Measurements from ENCODE around the gene FGF19.

FGF19 gene

DNA sequence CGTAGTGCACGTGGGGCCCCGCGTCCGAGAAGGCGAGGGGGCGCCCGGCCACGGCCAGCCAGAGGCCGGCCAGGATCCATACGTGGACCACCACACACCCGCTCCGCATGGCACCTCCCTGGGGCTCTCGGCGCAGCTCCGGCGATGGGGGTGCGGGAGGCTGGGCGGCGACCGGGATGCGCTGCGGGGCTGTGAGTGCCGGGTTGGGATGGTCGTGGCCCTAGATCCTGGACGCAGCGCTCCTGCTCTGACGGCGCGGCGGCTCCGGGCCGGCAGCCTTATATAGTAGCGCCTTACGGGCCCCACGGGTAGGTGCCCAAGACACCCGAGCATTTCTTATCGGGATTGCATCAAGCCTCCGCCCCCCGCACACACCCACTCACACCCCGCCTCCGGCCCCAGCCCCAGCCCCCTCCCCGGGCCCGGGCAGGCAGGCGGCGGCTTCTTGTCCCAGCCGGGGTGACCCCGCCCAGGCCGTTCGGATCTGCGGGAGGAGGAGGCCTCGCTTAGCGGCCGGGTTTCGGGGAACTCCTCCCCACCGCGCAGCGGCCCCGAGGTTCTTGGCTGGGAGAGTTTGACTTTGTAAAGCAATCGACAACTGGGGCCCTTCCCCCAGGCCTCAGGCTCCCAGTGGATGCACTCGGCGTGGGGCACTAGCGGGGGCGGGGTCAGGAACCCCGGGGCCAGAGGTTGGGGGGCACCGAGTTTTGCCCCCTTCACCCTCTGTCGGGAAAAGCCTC is at the start of gene FGF19:
Gene FGF19 (minus strand): TSS at position 255 of the 740 bp plus-strand sequence. CDS start 146 bp downstream, at position 109.
- DNase-seq: no peak

DNA sequence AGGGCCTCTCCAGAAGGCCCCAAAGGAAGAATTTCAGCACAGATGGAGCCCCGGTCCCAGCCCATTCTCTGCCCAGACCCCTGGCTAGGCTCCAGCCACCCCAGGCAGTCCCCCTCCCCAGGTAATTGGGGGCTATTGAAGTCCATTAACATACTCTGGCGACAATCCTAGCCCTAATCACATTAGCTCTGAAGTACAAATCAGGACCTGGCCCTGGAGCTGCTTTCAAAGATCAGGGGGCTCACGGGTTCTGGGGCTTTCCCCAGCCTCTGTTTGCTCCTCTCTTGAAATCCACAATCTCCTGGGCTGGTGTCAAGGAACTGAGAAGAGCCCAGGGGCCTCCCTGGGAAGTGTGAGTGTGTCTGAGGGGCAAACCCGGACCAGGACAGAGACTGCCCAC is 49.1 kb upstream of the FGF19 start:
- no peak for DNase-seq

GRCh38 chr11:69750875-69751597 is 47.2 kb upstream of the FGF19 start:
- no peak for DNase-seq

GRCh38 chr11:69750108-69750850 is 46.5 kb upstream of the FGF19 start:
- DNase-seq: no peak

- DNase-seq: no peak
Measured at GRCh38 chr11:69748637-69749036, 44.8 kb upstream of the FGF19 start.

GRCh38 chr11:69746752-69747742 is 43.2 kb upstream of the FGF19 start:
- DNase-seq: no peak

GRCh38 chr11:69746140-69746539 is 42.3 kb upstream of the FGF19 start:
- no peak for DNase-seq

DNA sequence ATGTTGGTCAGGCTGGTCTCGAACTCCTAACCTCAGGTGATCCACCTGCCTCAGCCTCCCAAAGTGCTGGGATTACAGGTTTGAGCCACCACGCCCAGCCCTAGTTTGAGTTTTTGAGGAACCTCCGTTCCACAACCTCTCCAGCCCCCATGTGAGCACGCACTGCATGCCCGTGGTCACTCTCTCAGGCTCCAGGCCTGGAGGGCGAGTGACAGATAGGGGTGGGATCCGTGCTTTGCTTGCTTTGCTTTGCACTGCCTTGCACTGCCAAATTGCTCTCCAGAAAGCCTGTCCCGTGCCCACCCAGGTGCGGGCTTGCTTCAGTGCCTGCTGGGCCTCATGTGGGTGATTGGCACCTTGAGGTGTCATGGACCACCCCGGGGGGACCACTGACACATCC is 41.4 kb upstream of the FGF19 start:
- DNase-seq: no peak

DNA sequence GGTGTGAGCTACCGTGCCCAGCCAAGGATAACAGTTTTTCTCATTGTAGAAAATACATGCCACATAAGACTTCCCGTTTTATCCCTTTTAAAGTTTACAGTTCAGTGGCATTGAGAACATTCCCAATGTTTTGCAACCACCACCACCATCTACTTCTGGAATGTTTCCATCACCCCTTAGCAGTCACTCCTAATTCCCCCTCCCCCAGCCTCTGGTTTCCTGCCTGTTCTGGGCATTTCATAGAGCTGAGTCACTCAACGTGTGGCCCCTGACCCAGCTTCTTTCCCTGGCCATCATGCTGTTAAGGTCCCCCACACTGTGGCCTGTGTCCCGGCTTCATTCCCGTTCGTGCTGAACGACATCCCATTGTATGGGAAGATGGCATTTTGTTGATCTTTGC is 40.6 kb upstream of the FGF19 start:
- DNase-seq: no peak

DNA sequence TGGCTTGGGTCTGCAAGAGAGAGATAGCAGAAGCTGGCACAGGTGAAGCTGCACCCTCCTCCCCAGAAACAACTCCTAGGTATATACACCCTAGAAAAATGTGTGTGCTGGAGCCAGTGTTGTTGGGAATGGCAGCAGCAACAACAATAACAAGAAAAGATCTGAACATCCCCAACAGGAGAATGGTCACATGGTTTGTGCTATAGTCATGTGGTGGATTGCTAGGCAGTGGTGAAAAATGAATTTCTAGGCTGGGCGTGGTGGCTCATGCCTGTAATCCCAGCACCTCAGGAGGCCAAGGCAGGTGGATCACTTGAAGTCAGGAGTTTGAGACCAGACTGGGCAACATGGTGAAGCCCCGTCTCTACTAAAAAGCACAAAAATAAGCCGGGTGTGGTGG is 31.0 kb upstream of the FGF19 start:
- no peak for DNase-seq

DNA sequence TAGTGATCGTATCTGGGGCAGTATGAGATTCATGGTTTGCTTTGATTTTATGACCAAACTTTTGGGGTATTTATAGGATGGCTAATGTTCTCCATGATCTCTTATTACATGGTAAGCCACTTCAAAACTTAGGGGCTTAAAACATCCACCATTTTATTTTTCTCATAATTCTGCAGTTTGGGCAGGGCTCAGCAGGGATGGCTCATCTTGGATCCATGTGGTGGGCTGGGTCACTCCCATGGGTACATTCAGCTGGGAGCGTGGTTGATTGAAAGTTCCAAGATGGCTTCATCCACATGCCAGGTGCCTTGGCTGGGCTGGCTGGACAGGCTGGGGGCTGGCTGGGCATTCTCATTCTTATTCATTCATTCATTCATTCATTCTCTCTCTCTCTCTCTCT is 30.5 kb upstream of the FGF19 start:
- DNase-seq: no peak

- no peak for DNase-seq
Measured at GRCh38 chr11:69732910-69733309, 29.1 kb upstream of the FGF19 start.

DNA sequence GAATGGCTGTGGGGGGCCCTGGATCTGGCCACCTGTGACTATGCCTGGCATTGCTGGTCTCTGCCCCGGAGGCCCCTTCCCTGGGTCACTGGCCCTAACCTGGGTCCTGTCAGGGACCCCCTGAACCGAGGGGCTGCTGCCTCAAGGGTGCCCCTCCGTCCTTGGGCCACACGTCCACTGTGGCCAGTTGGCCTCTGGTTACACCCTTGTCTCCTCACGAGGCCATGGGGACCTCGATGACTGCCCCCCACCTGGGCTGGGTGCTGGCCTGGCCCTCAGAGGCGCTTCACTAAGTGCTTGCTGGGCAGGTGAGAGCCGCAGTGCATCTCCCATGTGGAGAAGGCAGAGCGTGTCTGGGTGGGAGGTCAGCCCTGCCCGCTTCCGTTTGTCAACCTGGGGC is 27.3 kb upstream of the FGF19 start:
- no peak for DNase-seq

DNA sequence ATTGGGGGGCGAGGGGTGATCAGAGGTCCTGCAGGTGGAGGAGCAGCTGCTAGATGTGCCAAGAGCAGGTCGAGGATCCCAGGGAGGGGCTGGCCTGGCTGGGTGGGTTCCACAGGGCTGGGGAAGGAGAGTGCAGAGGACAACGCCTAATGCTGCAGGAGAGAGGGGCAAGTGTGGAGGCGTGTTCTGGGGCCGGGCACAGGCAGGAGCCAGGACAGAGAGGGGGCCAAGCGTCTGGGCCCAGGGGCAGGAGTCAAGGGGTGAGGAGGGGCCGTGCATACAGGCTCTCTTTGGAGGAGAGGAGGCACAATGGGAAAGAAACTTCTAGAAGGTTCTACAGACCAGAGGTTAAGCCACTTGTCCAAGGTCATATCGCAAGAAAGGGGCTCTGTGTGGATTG is 26.7 kb upstream of the FGF19 start:
- DNase-seq: no peak

- no peak for DNase-seq
Measured at GRCh38 chr11:69729252-69729651, 25.4 kb upstream of the FGF19 start.

DNA sequence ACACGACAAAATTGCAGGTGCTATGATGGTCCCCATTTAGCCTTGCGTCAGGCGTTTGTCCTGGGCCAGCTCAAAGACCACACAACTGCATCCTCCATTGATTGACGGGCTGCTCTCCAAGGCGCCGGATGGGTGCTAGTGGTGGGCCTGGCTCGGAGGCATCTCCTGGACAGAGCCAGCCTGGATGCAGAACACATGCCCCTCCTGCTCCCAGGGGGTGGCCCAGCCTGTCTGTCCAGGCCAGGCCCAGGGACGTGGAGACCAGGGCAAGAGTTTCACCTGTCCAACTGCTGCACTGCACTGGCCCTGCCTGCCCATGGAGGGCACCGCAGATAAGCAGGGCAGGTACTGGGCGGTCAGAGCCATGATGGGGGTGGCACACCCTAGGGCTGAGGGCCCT is 23.4 kb upstream of the FGF19 start:
- no peak for DNase-seq

DNA sequence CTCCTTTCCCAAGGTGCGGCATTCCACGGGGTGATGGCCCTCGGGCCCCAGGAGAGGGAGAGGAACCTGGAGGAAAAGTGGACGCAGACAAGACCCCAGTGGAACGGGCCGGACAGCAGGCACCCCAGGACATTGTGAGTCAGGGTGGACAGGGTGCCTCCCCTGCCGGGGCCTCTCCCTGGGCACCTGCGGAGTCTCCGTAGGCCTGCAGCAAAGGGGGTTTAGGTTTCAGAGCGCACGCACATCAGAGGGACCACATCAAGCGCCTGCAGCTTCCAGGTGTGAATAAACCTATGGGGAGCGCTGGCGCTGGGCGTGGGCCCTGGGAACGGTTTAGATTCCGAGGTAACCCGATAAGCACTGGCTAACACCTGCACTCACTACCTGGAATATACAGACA is 22.7 kb upstream of the FGF19 start:
- no peak for DNase-seq

GRCh38 chr11:69726019-69726418 is 22.2 kb upstream of the FGF19 start:
- DNase-seq: no peak

GRCh38 chr11:69721745-69722144 is 17.9 kb upstream of the FGF19 start:
- no peak for DNase-seq

DNA sequence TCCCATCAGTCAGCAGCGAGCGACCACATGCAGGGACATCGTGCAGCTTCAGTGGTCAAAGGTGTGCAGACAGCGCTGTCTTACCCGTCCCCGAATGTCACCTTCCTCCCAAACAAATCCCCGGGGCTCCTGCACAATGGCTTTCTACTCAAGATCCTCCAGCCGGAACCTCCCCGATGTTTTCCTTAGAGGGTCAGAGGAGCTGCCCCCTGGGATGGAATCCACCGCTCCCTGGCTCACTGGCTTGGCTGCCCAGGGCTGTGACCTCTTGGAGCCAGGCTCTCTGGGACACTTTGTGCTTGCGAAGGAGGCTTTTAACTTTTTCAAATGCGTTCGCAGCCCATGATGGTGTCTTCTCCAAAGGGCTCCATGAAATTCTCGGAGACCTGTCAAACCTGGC is 17.3 kb upstream of the FGF19 start:
- no peak for DNase-seq

DNA sequence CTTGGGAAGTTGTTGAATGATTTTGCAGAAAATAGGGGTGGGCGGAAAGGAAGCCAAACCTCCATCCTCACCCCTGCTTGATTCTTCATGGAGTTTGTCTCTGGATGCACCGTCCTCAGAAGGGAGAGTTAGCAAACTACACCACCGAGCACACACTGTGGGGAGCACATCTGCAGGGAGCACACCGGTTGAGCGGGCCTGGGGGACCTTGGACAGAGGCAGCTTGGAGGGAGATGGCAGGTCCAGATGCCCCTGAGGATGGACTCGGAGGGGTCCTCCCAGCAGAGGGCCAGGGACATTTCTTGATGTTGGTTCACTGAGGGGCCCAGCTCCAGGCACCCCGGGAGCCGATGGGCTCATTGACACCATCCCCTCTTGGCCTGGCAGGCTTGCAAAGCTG is 15.1 kb upstream of the FGF19 start:
- no peak for DNase-seq

GRCh38 chr11:69718147-69718546 is 14.3 kb upstream of the FGF19 start:
- peak; percentile 39 for DNase-seq
